GM21786 (cell line): ENCODE results near the gene NSUN4.
A peak's percentile ranks its signal among the peaks of the same experiment; 100 is the strongest.
"Not testable (repeated sequence)": the region's sequence is repeated elsewhere in the genome, so short reads cannot be mapped to it uniquely, and the experiment has no call there.

Experiments used
- ATAC-seq: cut with Tn5 transposase; IDR thresholded peaks from one replicate; pipeline ENCODE4 v1.9.1; 2021; ENCODE audit not compliant: unreplicated experiment

NSUN4 gene

DNA sequence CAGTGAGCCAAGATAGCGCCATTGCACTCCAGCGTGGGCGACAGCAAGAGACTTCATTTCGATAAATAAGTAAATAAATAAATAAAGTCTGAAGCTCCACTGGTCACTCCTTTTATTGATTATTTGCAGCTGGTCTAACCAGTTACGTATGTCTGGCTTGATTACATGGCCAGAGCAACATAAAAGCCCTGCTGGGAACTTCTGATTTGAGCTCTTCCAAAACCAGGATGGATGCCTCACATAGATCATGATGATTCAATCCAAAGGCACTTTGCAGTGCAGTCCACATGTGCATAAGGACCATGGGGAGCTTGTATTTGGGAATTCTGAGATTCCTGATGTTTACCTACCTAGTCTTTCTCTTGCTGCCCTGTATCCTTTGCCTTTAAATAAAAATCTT is 24.0 kb downstream of the NSUN4 start:
- no peak for ATAC-seq

DNA sequence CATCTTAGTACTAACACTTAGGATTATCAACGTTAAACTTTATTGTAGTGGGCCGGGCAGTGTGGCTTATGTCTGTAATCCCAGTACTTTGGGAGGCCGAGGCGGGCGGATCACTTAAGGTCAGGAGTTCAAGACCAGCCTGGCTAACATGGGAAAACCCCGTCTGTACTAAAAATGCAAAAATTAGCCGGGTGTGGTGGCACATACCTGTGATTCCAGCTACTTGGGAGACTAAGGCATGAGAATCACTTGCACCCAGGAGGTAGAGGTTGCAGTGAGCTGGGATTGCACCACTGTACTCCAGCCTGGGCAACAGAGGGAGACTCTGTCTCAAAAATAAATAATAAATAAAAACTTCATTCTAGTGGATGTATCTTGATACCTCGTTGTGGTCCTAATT is 25.2 kb downstream of the NSUN4 start:
- ATAC-seq, result not testable (repeated sequence)

DNA sequence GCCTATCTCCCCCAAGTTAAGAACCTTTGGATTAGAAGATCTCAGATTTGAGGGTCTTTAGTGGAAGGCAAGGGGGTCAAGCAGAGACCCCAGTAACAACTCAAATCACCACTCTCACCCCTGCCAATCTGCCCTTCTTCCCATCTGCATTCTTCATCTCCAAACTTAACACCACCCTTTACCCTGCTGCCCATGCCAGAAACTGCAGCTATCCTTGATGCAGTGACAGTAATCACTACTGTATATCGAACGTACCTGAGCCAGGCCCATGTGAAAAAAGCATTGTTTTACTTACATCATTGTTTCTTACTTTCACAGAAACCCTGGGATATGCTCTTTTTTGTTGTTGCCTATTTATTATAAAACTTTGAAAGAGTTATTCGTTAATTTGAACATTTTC is 26.5 kb downstream of the NSUN4 start:
- ATAC-seq, result no peak

DNA sequence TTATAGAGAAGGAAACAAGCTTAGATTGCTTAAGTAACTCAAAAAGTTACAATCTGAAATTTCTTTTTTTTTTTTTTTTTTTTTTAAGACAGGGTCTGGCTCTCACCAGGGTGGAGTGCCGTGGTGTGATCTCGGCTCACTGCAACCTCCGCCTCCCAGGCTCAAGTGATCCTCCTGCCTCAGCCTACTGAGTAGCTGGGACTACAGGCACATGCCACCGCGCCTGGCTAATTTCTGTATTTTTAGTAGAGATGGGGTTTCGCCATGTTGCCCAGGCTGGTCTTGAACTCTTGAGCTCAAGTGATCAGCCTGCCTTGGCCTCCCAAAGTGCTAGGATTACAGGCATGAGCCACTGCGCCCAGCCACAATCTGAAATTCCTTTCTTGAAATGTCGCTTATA is 27.1 kb downstream of the NSUN4 start:
- not testable (repeated sequence) for ATAC-seq

DNA sequence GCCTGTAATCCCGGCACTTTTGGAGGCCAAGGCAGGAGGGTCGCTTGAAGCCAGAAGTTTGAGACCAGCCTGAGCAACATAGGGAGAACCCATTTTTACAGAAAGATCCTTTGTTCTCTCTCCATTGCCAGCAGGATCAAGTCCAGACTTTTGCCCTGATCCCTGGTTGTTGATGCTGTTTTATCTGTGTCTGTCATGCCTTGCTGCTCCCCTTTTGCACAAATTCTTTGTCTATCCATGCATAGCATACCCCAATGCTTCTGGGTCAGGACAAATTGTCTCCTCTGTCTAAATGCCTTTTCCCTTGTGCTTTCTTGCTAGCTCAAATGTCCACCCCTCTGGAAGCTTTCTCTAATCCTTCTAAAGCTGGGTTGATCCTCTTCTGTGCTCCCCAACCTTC is 28.2 kb downstream of the NSUN4 start:
- ATAC-seq, result no peak

DNA sequence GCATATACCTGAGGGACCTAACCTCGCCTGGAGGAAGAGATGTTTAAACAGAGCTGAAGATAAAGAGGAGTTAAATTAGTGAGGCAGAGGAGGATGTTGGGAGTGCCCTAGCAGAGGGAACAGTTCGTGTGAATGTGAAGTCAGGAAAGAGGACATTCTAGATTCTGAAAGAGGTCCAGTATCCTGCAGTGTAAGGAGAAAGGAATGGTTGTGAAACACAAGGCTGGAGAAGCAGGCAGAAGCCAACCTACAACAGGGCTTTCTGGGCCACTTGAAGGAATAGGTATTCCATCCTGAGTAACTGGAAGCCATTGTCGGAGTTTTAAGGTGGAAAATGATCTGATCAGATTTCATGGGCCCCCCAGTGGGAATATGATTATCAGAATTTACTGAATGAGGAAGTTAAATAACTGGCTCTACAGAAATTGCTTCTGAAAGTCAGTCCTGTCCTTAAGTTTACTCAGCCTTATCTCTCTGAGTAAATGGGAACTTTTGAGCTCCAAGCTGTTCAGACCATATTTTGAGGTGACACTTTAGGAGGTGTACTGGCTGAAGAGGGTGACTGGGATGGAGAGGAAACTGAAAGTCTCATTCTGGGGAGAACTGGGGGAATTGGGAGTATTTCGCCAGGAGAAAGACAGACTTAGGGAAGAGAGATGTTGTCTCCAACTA is 29.1 kb downstream of the NSUN4 start:
- ATAC-seq, result no peak

DNA sequence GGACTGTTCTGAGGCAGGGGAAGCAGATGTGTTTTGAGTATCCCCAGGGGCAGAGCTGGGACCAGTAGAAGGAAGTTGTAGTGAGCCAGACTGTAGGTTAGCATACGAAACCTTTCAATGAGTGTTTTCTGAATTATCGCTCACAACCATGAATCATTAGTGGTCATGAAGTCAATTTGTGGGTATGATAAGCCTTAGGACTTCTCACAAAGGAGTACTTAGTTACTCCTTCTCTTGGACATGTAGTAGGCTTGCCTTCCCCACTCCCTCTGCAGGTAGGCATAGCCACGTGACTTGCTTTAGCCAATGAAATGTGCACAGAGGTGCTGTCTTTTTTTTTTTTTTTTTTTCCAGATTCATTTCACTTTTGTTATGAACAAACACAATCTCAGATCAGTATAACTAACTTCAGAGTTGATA is 29.6 kb downstream of the NSUN4 start:
- ATAC-seq, result peak; percentile 54

DNA sequence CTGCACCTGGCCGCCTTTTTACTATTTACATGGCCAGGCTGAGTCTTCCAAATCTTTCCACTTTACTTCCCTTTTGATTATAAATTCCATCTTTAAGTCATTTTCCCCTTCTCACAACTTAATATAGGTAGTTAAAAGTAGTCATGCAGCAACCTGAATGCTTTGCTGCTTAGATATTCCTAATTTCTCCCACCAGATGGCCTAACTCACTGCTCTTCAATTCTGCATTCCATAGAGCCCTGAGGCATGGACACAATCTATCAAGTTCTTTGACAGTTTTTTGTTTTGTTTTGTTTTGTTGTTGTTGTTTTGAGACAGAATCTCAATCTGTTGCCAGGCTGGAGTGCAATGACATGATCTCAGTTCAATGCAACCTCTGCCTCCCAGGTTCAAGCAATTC is 31.8 kb downstream of the NSUN4 start:
- ATAC-seq, result no peak

DNA sequence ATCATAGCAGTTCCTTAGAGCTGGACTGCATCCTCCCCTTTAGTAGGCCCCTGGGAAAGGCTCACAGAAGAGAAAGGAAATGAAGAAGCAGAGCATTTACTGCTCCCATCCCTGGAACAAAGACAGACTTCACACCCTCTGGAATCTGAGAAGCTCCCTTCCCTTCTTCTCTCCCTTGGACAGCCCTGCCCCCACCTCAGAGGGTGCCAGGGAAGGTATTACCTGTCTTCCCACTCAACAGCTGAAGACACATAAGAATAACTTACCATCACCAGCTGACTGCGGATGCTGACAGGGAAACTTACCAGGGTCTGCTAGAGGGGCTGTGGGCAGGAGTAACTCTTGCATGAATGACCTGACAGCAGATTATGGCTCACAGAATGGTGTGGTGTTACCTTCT is 39.4 kb downstream of the NSUN4 start:
- no peak for ATAC-seq

DNA sequence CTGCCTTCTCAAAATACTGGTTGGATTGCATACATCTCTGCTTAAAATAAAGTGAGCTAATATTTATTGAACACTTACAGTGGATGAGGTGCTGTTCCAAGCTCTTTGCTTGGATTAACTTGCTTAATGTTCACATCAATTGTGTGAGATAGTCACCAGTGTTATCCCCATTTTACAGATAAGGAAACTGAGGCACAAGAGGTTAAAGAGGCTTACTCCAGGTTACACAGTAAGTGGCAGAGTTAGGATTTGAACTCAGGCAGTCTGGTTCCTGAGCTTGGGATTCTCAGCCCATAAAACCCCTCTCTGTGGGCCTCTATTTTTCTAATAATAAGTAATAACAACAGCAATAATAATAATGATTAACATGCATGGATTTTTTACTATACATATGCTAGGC is 39.9 kb downstream of the NSUN4 start:
- no peak for ATAC-seq

DNA sequence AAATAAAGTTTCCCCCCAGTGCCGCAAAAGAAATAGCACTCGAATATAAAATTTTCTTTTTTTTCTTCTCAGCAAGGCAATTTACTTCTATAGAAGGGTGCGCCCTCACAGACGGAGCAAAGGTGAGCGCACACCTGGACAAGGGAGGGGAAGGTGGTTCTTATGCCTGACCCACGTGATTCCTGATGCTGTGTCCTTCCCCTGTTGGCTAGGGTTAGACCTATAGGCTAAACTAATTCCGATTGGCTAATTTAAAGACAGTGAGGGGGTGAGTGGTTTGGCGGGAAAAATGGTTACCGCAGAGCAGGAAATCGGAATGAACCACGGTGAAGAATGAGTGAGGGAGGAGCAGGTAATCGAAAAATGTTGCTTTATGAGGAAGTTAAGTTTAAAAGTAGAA is 52.9 kb downstream of the NSUN4 start:
- ATAC-seq, result no peak

DNA sequence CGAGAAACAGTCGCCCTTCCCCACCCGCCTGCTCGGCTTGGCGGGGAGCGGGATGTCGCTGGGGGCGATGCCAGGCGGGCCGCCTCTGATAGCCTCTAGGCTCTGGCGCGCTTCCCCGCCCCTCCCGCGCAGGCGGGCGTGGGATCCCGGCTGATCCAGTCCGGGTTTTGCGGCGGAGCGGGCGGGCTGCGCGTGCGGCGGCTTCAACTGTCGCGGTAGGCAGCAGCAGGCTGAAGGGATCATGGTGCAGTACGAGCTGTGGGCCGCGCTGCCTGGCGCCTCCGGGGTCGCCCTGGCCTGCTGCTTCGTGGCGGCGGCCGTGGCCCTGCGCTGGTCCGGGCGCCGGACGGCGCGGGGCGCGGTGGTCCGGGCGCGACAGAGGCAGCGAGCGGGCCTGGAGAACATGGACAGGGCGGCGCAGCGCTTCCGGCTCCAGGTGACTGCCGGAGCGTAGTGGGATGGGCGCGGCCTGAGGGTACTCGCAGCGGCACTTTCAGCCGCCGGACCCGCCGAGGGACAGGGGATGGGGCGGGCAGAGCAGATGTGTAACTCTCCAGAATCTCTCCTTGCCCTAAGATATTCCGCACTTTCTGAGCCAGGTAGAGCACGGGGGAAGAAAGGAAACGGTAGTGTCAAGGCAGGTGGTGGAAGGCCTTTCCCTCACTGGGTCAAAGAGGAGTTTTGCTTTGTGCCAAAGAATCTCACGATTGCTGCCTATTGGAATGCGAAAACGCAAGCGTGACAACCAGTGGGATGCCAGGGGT is 53.7 kb downstream of the NSUN4 start, which contains the start of gene FAAH:
FAAH (plus strand) TSS at position 210 of the 764 bp plus-strand sequence; CDS start at position 242, 32 bp downstream.
- ATAC-seq, result no peak

DNA sequence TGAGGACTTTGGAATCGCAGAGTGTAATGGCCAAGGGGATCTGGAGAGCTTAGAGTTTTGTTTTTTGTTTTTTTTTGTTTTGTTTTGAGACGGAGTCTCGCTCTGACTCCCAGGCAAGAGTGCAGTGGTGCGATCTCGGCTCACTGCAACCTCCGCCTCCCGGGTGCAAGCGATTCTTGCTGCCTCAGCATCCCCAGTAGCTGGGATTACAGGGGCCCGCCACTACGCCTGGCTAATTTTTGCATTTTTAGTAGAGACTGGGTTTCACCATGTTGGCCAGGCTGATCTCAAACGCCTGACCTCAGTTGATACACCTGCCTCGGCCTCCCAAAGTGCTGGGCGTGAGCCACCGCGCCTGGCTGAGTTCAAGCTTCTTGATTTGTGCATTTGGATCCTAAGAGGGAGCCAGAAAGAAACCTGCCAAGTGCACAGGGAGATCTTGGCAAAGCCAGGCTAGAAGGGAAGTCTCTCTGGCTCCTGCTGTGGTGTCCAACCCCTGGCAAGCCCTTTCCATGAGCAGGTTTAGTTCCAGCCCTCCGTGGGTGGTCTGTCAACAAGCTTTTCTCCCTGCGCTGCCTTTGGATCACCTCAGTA is 54.4 kb downstream of the NSUN4 start:
- ATAC-seq, result no peak

DNA sequence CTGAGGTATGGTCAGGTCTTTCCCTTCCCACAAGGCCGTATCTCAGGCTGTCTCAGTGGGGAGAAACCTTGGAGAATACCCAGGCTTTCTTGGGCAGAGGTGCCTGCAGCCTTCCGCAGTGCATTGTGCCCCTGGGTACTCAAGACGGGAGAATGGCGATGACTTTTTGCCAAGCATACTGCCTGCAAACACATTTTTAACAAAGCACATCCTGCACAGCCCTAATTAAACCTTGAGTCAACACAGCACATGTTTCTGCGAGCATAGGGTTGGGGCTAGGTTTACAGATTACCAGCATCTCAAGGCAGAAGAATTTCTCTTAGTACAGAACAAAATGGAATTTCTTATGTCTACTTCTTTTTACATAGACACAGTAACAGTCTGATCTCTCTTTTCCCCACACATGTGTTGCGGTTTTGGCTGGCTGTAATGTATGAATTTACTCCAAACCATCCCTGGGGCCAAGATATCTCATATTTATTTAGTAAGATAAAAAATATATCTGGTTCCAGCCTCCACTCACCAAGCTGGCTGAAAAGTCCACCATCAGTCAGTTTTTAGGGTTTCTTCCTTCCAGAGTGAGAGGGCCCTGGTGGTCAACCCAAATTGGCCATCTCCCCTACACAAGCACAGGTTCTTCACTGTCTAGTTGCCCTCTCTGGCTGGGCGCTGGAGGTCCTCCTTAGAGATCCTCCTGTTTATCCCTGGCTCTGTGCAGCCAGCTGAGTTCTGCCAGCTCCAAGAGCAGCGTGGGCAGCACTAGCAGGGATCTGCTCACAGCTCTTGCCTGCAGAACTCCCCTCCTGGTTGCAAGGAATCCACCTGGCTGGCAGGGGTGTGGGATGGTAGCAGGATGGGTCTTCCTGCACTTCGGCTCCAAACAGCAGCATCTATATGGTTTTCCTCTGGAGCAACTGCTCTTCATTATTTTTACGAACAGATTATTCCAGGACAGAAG is 56.1 kb downstream of the NSUN4 start:
- ATAC-seq, result no peak

DNA sequence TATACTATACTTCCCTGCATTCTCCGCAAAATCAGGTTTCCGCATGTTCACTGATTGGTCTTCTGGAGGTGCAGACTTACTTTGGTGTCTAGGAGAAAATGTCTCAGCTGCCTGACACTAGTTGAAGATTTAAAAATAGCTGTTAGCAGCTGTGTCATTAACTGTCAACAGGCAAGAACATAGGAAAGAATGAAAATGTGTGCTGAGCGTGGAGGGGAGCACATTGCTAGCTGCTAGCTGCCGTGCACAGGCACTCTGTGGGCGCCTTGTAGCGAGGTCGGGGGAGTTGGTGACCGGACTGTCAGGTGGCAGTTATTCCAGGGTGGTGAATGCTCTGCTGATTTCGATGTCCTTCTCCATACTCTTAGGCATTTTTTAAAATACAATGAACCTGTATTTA is 58.7 kb downstream of the NSUN4 start:
- no peak for ATAC-seq

DNA sequence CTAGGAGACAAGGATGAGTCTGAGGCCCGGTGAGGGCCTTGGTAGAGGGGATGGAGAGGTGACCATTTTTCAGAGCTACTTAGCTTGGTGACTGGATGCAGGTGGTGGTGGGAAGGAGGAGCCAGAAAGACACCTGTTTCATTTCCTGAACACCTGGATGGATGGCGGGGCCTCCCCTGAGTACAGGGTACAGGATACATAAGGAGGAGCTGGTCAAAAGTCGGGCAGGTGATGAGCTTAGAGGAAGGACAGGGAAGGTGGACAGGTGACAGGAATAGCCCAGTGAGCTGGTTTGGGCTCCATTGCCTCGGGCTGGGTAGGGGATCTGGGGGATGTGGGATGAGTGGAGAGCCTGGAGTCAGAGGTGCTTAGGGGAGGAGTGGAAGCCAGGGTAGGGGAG is 59.8 kb downstream of the NSUN4 start:
- no peak for ATAC-seq

DNA sequence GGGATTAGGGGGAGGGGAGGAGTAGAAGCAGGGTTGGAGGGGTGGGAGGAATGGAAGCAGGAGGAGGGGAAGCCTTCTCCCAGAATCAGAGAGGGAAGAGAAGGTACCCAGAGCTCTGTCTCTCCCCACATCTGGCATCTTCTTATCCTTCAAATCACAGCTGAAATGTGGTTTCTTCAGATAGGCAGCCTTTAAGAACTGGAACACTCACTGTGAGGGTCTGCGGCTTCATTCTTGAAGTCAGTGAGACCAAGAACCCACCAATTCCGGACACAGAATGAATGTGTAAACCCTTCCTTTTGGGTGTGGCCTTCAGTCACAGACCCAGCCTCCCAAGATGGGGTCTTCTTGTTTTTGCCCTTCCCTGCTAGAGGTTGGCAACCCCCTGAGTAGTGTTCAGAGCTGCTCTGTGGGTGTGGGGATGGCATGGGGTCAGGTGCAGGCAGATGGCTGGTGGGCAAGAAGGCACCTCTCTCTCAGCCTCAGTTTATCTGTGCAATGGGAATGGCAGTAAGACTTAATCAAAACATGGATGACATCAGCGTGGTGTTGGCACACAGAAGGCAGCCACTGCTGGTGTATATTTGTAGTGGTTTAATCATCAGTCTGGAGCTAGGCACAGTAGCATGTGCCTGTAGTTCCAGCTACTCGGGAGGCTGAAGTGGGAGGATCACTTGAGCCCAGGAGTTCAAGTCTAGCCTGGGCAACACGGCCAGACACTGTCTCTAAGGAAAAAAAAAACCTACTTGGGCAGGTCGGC is 60.7 kb downstream of the NSUN4 start:
- no peak for ATAC-seq

DNA sequence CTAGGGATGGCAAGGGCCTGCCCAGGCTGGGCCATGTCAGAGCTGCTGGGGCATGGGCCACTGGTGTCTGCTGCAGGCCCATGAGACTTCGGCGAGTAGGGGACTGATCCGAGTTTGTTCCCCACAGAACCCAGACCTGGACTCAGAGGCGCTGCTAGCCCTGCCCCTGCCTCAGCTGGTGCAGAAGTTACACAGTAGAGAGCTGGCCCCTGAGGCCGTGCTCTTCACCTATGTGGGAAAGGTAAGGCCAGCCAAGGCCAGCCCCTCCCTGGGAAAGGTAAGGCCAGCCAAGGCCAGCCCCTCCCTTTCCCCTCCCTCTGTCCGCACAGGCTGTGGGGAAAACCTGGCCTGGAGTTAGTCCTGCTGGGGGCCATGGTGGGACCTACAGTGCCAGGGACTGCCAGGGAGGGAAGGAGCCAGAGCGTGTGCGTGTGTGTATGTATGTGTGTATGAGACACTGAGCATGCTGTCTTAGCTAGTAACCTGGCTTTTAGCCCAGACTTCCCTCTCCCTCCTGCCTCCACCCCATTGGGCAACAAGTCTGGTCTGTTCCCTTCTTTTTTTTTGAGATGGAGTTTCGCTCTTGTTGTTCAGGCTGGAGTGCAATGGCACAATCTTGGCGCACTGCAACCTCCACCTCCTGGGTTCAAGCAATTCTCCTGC is 61.5 kb downstream of the NSUN4 start:
- ATAC-seq, result no peak

DNA sequence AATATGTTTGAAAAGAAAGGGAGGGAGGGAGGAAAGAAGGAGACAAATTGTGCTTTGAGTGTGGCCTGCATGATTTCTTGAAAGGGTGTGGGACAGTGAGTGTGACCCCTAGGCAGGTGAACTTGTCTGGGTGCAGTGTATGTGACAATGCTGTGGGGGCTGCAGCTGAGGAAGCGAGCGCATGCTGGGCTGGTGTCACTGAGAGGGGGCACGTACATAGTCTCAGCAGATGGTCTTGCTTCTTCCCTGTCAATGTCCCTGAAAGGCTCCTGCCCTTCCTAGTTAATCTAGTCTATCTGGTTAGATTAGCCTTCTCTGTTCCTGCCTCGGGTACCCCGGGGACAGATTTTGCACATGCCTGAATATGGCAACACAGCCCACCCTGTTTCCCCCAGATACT is 63.3 kb downstream of the NSUN4 start:
- ATAC-seq, result no peak
